ENCODE data around the gene SNCB. TPM values are rescaled to one million over a fixed set of nuclear protein-coding genes. Genes with fewer than 3 reads are reported as not detected.

Gene SNCB
- total RNA-seq, 6 experiments from 2014 or later: not detected

DNA sequence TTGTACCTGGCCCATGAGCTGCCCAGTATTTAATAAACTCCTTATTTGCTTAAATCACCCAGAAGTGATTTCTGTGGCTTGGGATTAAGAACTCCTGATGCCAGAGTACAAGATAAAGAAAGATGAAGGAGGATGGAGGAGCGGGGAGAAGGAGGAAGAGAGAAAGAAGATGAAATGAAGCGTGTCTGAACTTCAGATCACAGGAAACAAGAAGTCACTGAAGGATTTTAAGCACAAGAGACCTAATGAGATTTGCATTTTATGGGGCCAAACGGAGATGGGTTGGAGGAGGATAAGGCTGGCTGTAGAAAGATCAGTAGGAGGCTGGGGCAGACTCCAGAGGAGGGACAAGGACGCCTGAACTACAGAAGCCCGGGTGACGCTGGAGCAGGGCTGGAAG, 3.3 kb upstream of the SNCB start:
- Histone ChIP-seq H3K36me3 (no peaks in the 10 kb centered on the region), H3K27ac (no peak overlapping the region), H3K4me3 (no peak overlapping the region), H3K4me1 (peaks cover 0 to 11% (median 0%) of the 10 kb centered on the region in 4 donors), H3K27me3 (peaks cover 1 to 4% of the 10 kb centered on the region in 2 donors), H3K9me3 (no peaks in the 10 kb centered on the region)
- TF ChIP-seq POLR2A (IDR thresholded peaks at IDR 0.05): no peak
- intact Hi-C loops (cut with DNase I): no loop called here
- ATAC-seq (no peak), DNase-seq (no peak)
- WGBS (ENCODE audit: insufficient coverage, low coverage, low lambda C conversion rate, missing lambda C conversion rate): 13% methylated on average over 6 of the region's 6 CpGs

DNA sequence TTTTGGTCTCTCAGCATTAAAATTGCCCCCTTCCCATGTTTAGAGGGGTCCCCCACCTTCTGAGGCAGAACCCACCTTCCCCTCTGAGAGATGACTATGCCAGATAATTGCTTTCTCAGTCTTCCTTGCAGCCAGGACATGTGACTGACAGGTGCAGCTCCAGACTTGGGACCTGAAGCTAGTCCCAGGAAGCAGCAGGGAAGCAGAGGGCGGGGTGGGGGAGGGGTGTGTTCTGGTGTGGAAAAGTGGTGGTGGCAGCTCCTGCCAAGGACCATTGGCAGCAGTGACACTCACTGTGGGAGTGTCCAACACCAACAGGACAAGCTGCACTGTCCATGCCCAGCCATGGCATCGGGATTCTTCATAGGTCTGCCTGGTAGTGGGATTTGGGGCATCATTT, 2.4 kb upstream of the SNCB start:
- intact Hi-C loops (cut with DNase I): no loop called here
- Histone ChIP-seq H3K27ac (no peak overlapping the region), H3K4me1 (peaks cover 0 to 11% (median 0%) of the 10 kb centered on the region in 4 donors), H3K27me3 (peaks cover 4 to 5% of the 10 kb centered on the region in 2 donors), H3K4me3 (no peak overlapping the region), H3K9me3 (no peaks in the 10 kb centered on the region), H3K36me3 (no peaks in the 10 kb centered on the region)
- no CpG with 5 or more reads among the region's 2 CpGs for WGBS (ENCODE audit: insufficient coverage, low coverage, low lambda C conversion rate, missing lambda C conversion rate)
- no peak for ATAC-seq
- TF ChIP-seq, protein P1, sequence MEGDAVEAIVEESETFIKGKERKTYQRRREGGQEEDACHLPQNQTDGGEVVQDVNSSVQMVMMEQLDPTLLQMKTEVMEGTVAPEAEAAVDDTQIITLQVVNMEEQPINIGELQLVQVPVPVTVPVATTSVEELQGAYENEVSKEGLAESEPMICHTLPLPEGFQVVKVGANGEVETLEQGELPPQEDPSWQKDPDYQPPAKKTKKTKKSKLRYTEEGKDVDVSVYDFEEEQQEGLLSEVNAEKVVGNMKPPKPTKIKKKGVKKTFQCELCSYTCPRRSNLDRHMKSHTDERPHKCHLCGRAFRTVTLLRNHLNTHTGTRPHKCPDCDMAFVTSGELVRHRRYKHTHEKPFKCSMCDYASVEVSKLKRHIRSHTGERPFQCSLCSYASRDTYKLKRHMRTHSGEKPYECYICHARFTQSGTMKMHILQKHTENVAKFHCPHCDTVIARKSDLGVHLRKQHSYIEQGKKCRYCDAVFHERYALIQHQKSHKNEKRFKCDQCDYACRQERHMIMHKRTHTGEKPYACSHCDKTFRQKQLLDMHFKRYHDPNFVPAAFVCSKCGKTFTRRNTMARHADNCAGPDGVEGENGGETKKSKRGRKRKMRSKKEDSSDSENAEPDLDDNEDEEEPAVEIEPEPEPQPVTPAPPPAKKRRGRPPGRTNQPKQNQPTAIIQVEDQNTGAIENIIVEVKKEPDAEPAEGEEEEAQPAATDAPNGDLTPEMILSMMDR (IDR thresholded peaks at IDR 0.05): no peak
- TF ChIP-seq POLR2A (IDR thresholded peaks at IDR 0.05): no peak
- DNase-seq: no peak

GRCh38 chr5:176631383-176632200, 1.3 kb upstream of the SNCB start:
- Histone ChIP-seq H3K9me3 (no peaks in the 10 kb centered on the region), H3K27me3 (peaks cover 4 to 5% of the 10 kb centered on the region in 2 donors), H3K4me1 (peaks cover 0 to 11% (median 0%) of the 10 kb centered on the region in 4 donors), H3K27ac (no peak overlapping the region), H3K36me3 (no peaks in the 10 kb centered on the region), H3K4me3 (no peak overlapping the region)
- intact Hi-C loops (cut with DNase I): no loop called here
- 59% methylated on average over 7 of the region's 7 CpGs for WGBS (ENCODE audit: insufficient coverage, low coverage, low lambda C conversion rate, missing lambda C conversion rate)
- DNase-seq (no peak), ATAC-seq (no peak)
- no peak for TF ChIP-seq POLR2A (IDR thresholded peaks at IDR 0.05)

GRCh38 chr5:176630681-176631222, 418 bp upstream of the SNCB start:
- 7% methylated on average over 14 of the region's 20 CpGs for WGBS (ENCODE audit: insufficient coverage, low coverage, low lambda C conversion rate, missing lambda C conversion rate)
- TF ChIP-seq POLR2A (IDR thresholded peaks at IDR 0.05): no peak
- Histone ChIP-seq H3K4me3 (no peak overlapping the region), H3K4me1 (peaks cover 0 to 11% (median 0%) of the 10 kb centered on the region in 4 donors), H3K27me3 (peaks cover 4 to 5% of the 10 kb centered on the region in 2 donors), H3K27ac (no peak overlapping the region), H3K9me3 (no peaks in the 10 kb centered on the region), H3K36me3 (no peaks in the 10 kb centered on the region)
- DNase-seq (no peak), ATAC-seq (no peak)
- intact Hi-C loops (cut with DNase I): no loop called here

GRCh38 chr5:176629317-176629852, 949 bp downstream of the SNCB start:
- DNase-seq (no peak), ATAC-seq (no peak)
- Histone ChIP-seq H3K9me3 (no peaks in the 10 kb centered on the region), H3K4me1 (peaks cover 0 to 11% (median 0%) of the 10 kb centered on the region in 4 donors), H3K27ac (no peak overlapping the region), H3K36me3 (no peaks in the 10 kb centered on the region), H3K4me3 (no peak overlapping the region), H3K27me3 (peaks cover 4 to 5% of the 10 kb centered on the region in 2 donors)
- WGBS (ENCODE audit: insufficient coverage, low coverage, low lambda C conversion rate, missing lambda C conversion rate): 3% methylated on average over 15 of the region's 34 CpGs
- intact Hi-C loops (cut with DNase I): no loop called here
- no peak for TF ChIP-seq POLR2A (IDR thresholded peaks at IDR 0.05)
- TF ChIP-seq, protein P1 (IDR thresholded peaks at IDR 0.05): no peak

Measured in right lobe of liver (tissue), 6 donors.